CD4-positive, alpha-beta T cell treated with Interleukin-21 for 1 hour (primary cell): ENCODE measurements around the gene KRT1.

ENCODE experiments used
- DNase-seq: peaks from one replicate; pipeline ENCODE4 v3.0.0-alpha.2; 2020

The KRT1 gene

GRCh38 chr12:52632656-52633055, 47.6 kb downstream of the KRT1 start:
- no peak for DNase-seq

DNA sequence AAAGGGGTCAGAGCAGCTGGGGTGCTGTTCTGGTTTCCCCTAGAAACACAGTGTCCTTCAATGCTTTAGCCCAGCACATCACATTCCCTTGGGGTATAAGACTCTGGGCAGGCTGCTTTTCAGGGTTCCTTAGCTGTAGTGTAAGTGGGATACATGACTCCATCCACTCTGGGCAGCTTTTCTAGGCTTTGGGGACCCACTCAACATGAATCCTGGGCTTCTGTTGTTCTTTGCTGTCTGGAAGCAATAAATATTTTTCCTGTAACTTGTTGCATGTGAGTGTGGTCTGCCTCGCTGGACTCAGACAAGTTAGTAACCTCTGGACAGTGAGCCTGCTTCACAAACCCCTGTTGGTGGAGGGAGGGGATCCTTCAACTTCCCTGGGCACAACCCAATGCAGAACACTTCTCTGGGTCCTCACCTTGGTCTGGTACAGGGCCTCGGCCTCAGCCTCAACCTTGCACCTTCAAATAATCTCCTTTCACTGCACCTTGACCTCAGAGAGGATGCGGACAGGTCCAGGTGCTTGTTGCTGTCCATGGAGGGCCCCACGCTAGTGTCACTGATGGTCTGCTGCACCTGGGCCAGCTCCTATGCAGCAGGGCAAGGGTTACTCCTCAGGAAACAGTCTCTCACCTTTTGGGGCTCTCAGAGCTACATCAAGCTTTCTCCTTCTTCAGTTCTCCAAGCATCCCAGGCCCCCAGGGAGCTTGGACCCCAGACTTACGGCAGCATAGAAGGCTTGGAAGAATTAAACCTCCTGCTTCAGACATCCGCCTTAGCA, 48.3 kb downstream of the KRT1 start:
- no peak for DNase-seq

DNA sequence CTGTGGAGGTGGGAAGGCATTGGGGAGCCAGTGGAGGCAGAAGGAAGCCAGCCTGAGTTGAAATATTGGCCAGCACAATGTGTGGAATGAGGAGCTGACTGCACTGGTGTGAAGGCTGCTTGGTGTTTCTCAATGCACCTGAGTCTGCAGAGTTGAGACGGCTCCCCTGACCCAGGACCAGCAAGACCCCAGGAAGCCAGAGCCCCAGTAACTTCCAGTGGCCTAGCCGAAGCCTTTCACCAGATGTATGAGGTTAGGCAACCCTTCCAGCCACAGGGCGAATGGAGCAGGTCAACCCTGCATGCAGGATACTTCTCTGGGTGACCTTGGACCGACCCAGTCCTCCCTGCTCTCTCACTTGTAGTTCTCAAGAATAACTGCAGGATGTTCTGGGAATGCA, 48.9 kb downstream of the KRT1 start:
- DNase-seq, result no peak

- DNase-seq, result no peak
These were observed 49.5 kb downstream of the KRT1 start for GRCh38 chr12:52630599-52631200.

GRCh38 chr12:52630008-52630500, 50.2 kb downstream of the KRT1 start:
- no peak for DNase-seq

DNA sequence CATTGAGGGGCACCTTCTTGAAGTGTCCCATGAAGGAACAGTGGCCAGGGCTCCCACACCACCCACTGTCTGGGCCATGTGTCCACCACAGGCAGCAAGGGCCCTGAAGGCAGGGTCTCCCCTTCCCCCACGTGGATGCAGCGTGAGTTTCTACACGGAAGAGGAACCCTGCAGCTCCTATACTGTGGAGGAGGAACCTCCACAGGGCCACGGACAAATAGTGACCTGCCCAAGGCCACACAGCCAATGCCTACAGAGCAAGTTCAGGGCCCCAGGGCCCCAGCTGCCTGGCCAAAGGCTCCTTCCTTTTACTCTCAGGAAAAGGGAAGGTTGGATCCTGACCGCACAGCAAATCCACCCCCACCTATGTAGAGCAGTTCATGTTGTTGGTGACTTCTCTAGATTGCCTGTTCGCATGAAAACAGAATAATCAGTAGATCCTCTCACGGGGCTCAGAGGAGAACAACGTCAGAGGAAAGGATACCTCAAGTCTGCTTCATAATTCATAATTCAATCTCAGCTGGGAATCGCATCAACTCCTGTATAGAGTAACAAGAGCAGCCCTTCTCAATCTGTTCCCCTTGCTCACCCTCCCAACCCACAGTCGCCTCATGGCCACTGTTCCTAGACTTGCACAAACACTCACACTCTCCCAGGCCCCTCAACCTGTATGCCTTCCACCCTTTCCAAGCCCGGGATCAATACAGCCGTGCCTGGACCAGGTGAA, 50.8 kb downstream of the KRT1 start:
- no peak for DNase-seq

- no peak for DNase-seq
These were observed 51.4 kb downstream of the KRT1 start for GRCh38 chr12:52628841-52629240.

DNA sequence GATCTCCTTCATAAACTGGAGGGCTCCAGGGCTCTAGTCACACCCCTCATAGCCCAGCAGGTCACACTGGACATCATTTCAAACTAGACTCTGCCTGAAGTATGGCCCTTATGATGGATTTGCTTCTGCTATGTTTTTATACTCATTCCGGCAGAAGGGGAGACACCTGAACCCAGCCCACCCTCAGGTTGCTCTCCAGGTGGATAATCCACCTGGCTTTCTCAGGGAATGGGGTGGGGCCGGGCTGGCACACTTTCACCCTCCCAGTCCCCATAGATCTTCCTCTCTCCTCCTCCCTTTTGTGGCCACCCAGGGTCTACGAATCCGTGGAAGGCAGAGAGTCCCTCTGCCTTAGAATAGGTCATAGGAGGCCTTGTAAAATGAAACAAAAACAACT, 52.1 kb downstream of the KRT1 start:
- no peak for DNase-seq

GRCh38 chr12:52627395-52628110, 52.7 kb downstream of the KRT1 start:
- no peak for DNase-seq
